ENCODE data around the gene PSME1.

The PSME1 gene

DNA sequence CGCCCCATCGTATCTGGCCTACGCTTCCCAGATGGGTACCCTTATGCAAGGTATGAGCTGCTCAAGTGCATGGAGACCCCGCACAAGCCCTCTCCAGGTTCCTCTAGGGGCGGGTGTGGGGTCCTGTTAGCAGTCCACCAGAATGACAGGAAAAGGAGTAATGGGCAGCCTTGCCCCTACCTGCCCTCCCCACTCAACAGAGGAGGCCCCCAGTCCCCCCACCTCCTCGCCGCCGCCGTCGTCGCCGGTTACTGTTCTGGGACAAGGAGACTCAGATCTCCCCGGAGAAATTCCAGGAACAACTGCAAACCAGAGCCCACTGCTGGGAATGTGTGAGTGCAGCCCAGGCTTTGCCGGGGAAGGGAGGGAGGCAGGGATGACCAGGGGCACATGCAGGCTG lies 41.9 kb downstream of the PSME1 start:
- no peak for DNase-seq

GRCh38 chr14:24178399-24179178 lies 42.6 kb downstream of the PSME1 start:
- no peak for DNase-seq

DNA sequence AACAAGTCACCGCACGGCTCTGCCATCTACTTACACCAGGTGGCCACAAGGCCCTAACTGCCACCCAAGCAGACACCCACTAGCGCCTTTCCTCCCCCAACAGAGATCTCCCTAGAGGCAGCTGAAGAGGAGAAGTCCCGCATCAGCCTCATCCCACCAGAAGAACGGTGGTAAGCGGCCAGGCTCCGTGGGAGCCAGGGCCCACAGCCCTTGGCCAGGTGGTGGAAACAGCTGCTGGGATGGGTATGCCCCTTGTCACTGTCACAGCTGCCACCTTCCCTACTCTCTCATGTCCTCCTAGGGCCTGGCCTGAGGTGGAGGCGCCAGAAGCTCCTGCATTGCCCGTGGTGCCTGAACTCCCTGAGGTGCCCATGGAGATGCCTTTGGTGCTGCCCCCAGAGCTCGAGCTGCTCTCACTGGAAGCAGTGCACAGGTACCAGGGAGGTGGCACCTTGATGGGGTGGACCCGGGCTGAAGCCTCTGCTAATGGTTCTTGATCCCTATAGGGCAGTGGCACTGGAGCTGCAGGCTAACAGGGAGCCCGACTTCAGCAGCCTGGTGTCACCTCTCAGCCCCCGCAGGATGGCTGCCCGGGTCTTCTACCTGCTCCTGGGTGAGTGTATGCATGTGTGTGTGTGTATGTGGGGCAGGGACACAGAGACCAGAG lies 43.4 kb downstream of the PSME1 start:
- DNase-seq = no peak

- no peak for DNase-seq
These were observed 44.2 kb downstream of the PSME1 start for GRCh38 chr14:24179961-24180796.

DNA sequence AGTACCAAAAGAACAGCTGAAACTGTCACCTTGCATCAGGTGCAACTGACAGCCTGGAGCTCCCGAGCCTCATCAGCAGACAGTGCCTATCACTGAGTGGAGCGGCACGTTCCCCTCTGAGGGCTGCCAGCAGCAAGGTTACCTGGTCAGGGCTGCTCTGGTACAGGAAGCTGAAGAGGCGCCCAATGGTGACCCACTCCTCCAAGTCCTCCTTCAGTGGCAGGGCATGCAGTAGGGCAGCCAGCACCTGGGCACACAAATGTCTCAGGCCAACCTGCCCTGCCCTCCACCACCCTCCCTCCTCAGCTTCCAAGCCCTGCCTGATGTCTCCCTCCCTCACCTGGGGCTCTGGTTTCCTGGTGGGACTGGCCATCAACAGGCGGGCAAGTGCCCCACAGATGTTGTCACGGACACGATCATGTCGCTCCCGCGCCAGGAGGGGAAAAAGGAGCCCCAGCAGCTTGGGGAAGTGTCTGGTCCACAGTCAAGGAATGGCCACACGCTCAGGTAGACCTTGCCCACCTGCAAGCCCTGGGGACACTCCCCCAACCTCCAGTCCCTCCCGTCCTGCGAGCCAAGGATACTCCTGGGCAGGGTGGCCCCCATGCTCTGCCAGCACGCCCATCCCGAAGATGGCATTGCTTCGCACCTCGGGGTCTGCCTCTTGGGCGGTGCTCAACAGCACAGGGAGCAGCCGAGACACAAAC lies 45.5 kb downstream of the PSME1 start:
- no peak for DNase-seq

DNA sequence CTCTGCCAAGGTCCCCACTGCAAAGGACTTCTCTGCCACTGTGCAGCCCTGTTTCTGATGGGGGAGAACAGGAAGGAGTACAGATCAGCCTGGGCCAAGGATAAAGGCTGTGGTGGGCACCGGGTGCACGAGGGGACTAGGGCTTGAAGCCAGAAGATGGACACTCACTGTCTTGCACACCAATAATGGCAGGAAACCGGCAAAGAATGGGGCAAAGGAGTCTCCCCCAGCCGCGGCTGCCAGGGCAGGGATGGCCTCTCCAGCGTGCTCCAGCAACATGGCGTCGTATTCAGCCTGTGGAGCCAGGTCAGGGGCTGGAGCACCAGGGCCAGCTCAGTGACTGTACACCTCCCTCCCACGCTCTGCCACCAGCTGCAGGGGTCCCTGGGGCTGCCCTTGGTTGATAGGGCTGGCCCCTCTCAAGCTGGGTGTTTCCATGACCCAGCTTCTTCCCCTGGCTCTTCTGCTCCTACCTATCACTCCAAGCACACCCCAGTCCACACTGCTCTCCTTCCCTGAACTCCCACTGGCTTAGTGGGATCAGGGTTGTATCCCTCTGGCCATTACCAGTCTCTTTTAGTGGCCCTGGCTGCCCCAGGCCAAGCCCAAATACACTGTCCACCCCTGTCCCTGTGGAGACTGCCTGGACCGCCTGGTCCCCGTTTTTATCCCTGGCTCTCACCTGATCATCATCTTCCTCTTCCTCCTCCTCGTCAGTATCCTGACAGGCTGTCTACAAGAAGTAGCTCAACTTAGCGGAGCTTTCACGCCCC lies 46.3 kb downstream of the PSME1 start:
- no peak for DNase-seq

- no peak for DNase-seq
These were observed 47.1 kb downstream of the PSME1 start for GRCh38 chr14:24183014-24183481.

GRCh38 chr14:24184104-24184970 lies 48.3 kb downstream of the PSME1 start:
- DNase-seq = no peak

- no peak for DNase-seq
These were observed 49.0 kb downstream of the PSME1 start for GRCh38 chr14:24185026-24185425.

- DNase-seq = no peak
These were observed 49.7 kb downstream of the PSME1 start for GRCh38 chr14:24185741-24186140.

GRCh38 chr14:24186831-24187538 lies 51.0 kb downstream of the PSME1 start:
- no peak for DNase-seq

DNA sequence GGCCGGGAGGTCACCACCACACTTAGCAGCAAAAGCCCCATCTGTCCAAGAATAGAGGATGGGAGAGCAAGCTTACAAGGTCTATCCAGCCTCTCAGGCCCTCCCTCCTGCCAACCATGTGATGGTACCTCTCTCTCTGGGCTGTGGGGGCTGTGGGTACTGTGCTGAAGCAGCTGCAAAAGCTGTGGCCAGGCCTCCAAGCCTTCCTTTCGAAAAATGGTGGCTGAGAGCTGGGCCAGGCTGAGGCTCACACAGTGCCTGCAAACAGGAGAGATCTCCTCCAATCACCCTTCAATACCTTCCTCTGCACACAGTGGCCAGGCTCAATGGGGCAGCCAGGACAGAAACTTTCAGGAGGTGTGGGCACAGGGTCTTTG lies 51.5 kb downstream of the PSME1 start:
- DNase-seq = no peak
